ENCODE measurements around the gene CSTF2T. TPM values are rescaled to one million over a fixed set of nuclear protein-coding genes. Genes with fewer than 3 reads are reported as not detected.

Gene CSTF2T
- total RNA-seq, 1 experiment from 2014 or later, result 42.1 TPM

DNA sequence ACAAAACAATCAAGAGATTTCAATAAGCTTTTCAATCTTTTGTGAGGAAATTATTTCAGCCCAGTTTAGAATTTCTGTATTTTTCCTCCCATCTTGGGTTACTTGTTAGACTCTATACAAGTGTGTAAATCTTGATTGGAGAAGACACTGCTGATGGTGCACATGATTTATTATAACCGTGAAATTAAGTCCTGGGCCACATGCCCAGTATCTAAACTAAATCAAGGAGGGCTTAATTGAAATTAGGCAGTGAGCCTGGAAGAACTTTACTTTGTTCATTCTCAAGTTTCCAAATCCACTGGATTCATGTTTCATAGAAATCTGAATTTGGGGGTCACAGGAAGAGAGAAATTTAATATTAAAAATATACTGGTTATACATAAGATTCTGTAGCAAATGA lies 44.5 kb downstream of the CSTF2T start:
- Mint-ChIP-seq H3K27ac (no peak overlapping the region), H3K4me1 (peaks cover 7 to 9% of the 10 kb centered on the region in 2 experiments), H3K27me3 (ENCODE audit: low read depth) (no peaks in the 10 kb centered on the region), H3K4me3 (no peak overlapping the region), H3K9me3 (no peaks in the 10 kb centered on the region; a peak in 1 of 5 replicates), H3K36me3 (ENCODE audit: insufficient read depth in 1 of 3, low read depth in 3 of 3) (no peaks in the 10 kb centered on the region)
- no peaks in the 10 kb centered on the region for H3K79me1 ChIP-seq (ENCODE audit: insufficient read depth, low read depth, low read length, poor library complexity, severe bottlenecking)
- no peaks in the 10 kb centered on the region for H3K27me3 ChIP-seq (ENCODE audit: insufficient read depth, low read length)
- no peak overlapping the region for H2AK5ac ChIP-seq (ENCODE audit: insufficient read length, low read length)
- no peak overlapping the region for H2BK15ac ChIP-seq (ENCODE audit: low read depth, low read length)
- no peak overlapping the region for H3K4me2 ChIP-seq (ENCODE audit: insufficient read depth, insufficient read length, low read length)
- no peak overlapping the region for H2BK20ac ChIP-seq (ENCODE audit: low read depth, low read length, poor library complexity, severe bottlenecking)
- H2BK120ac ChIP-seq (ENCODE audit: low read depth, low read length, poor library complexity, severe bottlenecking), result no peak overlapping the region
- H4K91ac ChIP-seq (ENCODE audit: insufficient read length, low read depth, low read length), result no peak overlapping the region
- H3K4me1 ChIP-seq (ENCODE audit: insufficient read depth, low read length), result no peaks in the 10 kb centered on the region; the same call in 1 of the 2 replicates
- H3K9ac ChIP-seq (ENCODE audit: extremely low read depth, insufficient read length, low read length), result no peak overlapping the region
- H3K18ac ChIP-seq (ENCODE audit: insufficient read length, low read depth, low read length), result no peak overlapping the region
- no peaks in the 10 kb centered on the region for H3K9me3 ChIP-seq (ENCODE audit: control insufficient read depth, low read depth, low read length)
- no peak overlapping the region for H2AFZ ChIP-seq (ENCODE audit: low read length)
- H3K56ac ChIP-seq (ENCODE audit: insufficient read length, low read depth, low read length), result no peak overlapping the region
- TF ChIP-seq, protein P1, sequence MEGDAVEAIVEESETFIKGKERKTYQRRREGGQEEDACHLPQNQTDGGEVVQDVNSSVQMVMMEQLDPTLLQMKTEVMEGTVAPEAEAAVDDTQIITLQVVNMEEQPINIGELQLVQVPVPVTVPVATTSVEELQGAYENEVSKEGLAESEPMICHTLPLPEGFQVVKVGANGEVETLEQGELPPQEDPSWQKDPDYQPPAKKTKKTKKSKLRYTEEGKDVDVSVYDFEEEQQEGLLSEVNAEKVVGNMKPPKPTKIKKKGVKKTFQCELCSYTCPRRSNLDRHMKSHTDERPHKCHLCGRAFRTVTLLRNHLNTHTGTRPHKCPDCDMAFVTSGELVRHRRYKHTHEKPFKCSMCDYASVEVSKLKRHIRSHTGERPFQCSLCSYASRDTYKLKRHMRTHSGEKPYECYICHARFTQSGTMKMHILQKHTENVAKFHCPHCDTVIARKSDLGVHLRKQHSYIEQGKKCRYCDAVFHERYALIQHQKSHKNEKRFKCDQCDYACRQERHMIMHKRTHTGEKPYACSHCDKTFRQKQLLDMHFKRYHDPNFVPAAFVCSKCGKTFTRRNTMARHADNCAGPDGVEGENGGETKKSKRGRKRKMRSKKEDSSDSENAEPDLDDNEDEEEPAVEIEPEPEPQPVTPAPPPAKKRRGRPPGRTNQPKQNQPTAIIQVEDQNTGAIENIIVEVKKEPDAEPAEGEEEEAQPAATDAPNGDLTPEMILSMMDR (conservative IDR thresholded peaks at IDR 0.05), result no peak
- WGBS (ENCODE audit: extremely low coverage, insufficient read length, low lambda C conversion rate), result no CpG with 5 or more reads among the region's 1 CpG
- H4K20me1 ChIP-seq (ENCODE audit: control insufficient read depth, insufficient read depth, insufficient read length), result no peaks in the 10 kb centered on the region
- no peak overlapping the region for H4K5ac ChIP-seq (ENCODE audit: insufficient read length, low read depth, low read length)
- no peak overlapping the region for H3K23ac ChIP-seq (ENCODE audit: insufficient read length, low read depth, low read length)
- H3K27ac ChIP-seq (ENCODE audit: insufficient read length, low read depth, low read length), result no peak overlapping the region
- H3K4ac ChIP-seq (ENCODE audit: low read depth, low read length), result no peak overlapping the region
- H3K14ac ChIP-seq (ENCODE audit: insufficient read depth, low read length), result no peak overlapping the region
- H4K8ac ChIP-seq (replicated peaks; ENCODE audit: insufficient read length, low read depth, low read length), result no peak overlapping the region
- no peak overlapping the region for H3T11ph ChIP-seq (ENCODE audit: low read length)
- H2BK12ac ChIP-seq (ENCODE audit: insufficient read length, low read depth, low read length), result no peak overlapping the region
- no peak overlapping the region for H2BK5ac ChIP-seq (ENCODE audit: insufficient read length, low read length)
- no peaks in the 10 kb centered on the region for H3K23me2 ChIP-seq (ENCODE audit: insufficient read length, low read depth, low read length, poor library complexity, severe bottlenecking)
- H3K79me2 ChIP-seq (ENCODE audit: insufficient read depth, low read length), result no peaks in the 10 kb centered on the region
- DNase-seq, result no peak
